GM19397 (cell line): ENCODE measurements around the gene GBA2.

Experiments used
- ATAC-seq: cut with Tn5 transposase; IDR thresholded peaks from one replicate; pipeline ENCODE4 v1.9.1; 2021; ENCODE audit warnings: mild to moderate bottlenecking, moderate library complexity; ENCODE audit not compliant: unreplicated experiment

Gene GBA2

DNA sequence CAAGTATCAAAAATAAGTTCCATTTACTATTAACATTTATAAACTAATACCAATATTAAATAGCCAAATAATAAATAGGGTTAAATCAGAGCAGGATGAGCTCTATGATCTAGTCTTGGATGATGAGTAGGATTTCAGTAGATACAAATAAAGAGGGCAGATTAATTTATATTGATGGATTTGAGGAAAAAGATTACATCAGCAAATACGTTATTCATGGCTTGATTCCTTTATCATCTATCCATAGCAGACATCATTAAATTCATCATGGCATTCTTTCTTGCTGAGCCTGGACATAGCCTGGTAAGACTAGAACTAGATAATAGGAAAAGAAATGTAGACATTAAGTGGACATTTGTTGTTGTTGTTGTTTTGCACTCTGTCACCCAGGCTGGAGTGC, 18.4 kb upstream of the GBA2 start:
- no peak for ATAC-seq

DNA sequence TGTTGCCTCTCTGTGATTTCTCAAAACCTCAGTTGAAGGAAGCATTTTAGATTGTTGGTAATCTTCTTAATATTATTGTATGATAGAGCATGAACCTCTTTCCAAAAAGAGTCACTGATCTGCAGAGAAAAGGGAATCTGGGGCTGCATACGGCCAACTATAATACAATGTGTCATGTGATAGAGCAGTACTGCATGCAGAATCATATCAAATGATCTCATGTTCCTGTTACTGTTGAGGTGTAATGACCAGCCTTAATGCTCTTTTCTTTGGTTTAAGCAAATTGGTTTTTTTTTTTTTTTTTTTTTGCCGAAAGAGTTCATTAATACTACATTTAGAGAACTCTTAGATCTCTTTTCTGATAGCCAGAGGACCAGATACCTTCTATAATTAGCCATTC, 18.0 kb upstream of the GBA2 start:
- no peak for ATAC-seq

DNA sequence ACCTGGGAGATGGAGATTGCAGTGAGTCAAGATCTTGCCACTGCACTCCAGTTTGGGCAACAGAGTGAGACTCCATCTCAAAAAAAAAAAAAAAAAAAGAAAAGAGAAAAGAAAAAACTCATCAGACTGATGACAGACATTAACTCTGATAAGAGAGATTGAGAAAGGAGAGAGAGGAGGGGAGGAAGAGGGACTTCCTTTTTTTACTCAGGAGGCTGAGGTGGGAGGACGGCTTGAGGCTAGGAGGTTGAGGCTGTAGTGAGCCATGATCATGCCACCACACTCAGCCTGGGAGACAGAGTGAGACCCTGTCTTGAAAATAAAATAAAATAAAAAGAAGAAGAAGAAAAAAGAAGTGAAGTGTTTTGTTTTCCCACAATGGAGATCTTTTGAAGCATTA, 14.8 kb upstream of the GBA2 start:
- ATAC-seq = no peak

DNA sequence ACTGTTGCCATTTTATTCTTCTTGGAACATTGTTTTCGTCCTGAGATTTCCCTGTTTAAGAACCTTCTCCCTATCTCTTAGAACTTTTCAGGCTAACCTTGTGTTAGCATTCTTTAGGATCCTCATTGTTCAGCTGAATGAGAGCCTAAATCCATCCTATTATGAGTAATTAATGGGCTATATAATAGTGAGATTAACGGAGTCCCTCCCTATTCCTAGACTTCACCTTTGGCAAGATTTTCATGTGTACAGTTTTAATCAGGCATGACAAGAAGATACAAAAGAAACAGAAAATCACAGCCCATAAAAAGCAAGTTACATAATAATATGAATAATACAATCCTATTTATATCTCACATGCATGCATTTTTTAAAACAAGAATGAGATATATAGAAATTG, 14.2 kb upstream of the GBA2 start:
- no peak for ATAC-seq

DNA sequence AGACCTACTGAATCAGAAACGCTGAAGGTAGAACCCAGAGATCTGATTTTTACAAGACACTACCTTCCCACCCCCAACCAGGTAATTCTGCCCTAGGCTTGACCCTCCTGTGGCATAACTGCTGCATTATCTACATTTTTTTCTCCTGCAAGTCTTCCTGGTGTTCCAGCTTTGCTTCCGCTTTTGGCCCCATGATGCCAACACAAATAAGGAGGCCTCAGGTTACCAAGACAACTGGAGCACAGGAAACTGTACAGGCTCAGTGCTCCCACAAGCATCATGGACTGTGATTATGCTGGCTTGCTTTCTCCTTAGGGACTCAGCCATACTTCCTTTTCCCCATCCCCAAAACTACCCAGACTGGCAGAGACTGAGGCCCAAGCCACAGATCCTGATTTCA, 11.6 kb upstream of the GBA2 start:
- ATAC-seq = no peak

DNA sequence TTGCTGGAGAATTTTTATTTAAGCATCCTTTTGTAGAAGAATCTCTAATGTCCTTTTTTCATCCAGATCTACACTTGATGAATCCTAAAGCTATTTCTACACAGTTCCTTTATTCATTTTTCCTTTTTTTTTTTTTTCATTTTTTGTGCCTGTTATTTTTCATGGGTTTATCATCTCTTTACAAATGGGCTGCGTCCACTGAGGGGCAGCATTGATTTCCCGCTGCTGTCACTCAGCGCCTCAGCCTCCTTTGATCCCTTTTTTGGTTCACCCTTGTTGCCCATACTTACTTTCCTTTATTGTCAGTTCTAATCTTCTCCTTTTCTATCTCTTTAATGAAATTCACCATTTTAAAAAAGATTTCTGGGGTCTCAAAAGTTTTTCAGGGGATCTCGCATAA, 10.8 kb upstream of the GBA2 start:
- ATAC-seq = no peak

DNA sequence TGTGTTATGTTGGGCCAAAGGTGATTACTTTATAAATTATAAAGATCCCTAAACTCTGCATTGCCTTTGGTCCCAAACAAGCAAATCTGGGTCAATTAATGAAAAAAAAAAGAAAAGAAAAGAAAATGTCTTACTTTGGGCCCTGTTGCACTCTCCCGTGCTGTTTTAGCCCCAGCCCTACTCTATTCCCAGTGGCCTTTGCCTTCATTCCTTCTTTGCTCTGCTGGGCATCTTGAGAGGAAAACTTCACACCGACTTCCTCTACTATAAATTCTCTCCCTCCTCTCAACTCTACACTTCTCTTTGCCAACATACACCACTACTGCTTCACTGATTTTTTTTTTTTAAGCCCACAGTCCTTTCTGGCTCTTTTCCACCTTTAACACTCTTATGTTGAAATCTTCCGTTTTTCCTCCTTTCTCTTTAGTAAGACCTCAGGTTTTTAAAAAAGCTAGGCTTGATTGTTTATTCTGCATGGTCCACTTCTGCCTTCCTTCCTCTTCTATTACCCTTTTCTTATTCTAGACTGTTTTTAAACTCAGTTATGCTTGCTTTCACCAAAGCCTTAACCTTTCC, 9.5 kb upstream of the GBA2 start:
- ATAC-seq = no peak

DNA sequence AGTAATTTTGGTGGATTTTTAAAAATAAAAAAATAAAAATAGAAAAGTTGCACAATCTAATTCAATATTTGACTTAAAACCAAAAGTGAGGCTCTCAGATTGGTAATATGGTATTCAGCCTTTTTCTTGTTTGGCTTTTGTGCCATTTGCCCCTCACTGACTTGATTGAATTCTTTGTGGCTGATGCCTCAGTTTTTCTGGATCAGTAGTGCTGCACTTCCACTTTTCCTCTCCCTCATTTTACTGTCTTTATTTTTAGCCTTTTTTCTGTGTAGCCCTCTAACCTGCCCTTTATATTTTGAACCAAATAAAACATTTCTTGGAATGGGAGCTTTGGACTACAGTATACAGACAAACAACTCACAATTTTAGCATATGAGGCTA, 8.9 kb upstream of the GBA2 start:
- ATAC-seq = no peak

DNA sequence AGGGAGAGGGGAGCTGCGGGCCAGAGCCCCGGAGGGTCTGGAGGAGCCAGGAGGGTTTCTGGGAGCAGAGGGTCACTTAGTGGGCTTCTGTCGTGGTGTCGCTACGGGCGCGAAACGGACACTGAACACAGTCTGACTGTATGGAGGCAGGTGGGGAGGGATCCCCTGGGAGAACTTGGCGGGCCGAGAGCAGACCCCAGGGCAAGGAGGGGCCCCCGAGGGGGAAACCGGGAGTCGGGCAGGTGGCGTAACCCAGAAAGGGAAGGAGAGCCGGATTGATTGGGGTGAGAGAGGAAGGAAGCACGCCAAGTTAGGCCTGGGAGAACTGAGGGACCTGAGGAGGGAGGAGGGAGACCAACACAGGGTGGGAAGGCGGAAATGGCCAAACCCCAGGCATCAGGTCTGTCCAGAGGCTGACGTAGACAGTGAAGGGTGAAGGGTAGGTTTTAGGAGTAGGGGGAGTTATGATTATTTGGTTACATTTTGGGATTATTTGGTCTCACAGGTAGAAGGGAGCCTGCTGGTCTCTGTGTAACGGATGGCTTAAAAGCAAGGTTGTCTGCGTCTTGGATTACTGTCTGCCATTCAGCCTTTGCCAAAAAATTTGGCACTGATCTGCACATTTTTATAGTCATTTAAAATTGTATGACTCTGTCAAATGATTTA, 8.3 kb upstream of the GBA2 start:
- ATAC-seq = peak; percentile 45

DNA sequence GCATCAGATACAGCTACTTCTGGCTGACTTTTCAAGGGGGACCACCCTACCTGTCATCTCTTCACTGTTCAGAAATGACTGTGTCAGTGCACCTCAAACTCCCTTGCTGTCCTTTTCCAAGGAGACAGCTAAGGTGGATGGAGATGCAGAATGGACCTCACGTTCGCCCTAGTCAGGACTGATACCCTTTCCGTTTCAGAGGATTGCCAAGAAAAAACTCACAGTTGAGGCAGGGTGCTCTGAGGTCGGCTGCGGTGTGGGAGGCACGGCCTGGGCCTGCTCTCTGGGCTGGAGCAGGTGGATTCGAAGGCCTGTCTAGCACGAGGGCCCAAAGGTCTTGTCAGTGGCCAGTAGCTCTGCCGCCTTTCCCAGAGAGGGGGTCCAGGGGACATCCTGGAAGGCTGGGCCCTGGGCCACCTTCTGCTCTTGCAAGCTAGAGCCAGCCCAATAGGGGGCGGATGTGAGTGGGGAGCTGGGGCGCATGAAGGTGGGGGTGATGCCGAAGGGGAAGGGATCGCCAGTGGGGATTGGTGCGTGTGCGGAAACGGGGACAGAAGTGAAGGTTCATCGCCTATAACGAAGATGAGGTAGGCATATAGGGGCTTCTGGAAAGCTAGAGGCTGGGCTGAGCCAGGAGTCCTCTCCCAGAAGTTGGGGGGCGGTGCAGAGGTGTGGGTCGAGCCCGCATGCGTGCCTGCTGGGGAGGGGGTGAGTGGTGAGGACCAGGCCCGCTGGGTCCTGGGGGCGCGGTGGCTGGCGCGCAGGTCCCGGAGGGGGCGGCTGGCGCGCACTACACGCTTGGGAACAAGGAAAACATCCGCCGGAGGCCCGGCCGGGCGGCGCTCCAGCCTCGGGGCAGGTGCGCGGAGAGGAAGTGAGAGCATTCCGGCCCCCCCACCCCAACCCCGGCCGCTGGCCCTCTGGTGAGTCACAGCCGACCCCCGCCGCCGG, 7.5 kb upstream of the GBA2 start:
- peak; percentile 63 for ATAC-seq

DNA sequence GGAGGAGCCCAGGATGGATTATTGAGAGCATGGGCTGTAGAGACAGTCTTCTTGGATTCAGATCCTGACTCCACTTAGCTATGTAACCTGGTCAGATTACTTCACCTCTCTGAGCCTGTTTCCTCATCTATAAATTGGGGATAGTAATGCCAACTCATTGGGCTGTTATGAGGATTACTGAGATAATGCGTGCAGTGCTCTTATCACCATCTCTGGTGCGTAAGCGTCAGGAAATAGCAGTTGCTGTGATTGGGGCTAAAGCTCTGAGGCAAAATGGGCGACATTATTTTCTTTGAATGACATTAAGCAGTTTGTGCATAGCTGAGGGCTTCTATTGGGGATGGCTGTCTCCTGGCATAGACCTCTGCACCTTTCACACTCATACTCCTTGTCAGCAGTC, 6.0 kb upstream of the GBA2 start:
- no peak for ATAC-seq

DNA sequence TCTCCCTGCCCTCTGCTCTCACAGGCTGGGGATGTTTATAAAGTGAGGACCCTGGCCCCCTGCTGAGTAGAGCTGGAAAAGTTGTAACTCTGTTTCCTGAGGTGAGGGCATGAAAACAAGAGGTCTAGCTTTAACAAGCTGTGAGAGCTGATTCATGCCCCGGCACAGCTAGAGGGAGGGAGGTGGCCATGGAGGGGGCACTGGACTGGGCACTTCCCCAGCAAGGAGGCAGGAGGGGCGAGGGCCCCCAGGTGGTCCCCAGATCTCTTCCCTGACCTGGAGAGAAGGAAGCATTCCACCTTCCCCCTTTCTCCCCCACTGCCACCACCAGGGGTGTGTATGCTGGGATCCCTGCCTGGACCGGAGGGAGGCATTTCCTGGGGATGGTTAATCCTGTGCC, 5.2 kb upstream of the GBA2 start, which contains the start of gene MSMP:
Gene MSMP, minus strand, starts transcription at position 13 of the 400 bp plus-strand sequence. CDS start 147 bp downstream, outside the sequence.
- ATAC-seq = no peak

DNA sequence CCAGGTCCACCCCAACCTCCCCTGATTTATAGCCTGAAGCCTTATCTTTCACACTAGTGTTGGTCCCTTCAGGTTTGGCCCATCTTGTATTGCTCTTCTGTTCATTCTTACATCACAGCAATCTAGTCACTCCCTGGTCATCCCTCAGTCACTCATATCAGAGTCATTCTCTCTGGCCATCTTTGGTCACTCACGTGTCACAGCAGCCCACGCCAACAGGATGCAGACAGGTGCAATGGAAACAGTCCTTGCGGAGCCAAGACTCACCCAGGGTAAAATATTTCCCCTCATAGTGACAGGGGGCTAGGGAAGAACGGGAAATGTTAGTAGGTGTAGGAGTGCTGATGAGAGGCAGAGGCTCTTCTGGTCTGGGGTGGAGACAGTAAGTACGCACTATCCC, 4.4 kb upstream of the GBA2 start:
- no peak for ATAC-seq

DNA sequence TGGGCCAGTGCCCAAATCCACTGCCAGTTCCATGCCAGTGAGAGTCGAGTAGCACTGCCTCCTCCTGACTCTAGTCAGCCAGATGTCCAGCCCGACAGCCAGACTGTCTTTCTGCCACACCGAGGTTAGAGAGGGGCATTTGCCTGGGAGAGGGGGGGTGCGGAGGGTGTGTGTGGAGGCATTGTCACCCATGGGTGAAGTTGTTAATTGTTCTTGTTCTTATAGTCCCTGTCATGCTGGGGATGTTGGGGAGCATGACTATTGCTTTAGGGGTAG, 1.2 kb upstream of the GBA2 start:
- no peak for ATAC-seq

DNA sequence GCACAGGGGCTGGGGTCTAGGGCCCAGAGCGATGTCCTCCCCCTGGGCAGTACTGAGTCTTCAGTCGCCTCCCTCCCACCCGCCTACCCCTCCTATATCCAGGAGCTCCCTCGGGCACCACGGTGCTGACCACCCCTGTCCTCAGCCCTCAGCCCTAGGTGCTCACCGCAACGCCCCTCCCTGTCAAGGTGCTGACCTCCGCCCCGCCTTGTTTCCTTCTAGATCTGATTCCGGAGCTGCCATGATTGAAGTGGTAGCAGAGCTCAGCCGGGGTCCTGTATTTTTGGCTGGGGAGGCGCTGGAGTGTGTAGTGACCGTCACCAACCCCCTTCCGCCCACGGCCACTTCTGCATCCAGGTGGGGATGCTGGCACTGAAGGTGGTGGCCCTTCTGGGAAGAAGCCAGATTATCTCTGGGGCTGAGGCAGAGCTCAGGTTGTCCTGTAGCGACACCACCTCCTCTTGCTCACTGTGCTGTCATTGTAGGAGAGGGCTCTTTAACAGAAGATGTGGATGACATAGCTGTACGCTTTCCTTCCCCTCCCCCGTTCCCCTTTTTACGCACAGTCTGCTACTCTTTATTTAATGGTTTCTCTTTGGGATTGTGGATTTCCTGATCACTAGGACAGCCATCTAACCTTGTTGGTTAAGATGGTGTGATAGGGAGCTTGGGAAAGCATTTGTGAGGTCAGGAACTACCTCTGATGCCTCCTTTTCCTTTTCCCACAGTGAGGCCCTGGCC, 657 bp upstream of the GBA2 start:
- ATAC-seq = peak; percentile 29

DNA sequence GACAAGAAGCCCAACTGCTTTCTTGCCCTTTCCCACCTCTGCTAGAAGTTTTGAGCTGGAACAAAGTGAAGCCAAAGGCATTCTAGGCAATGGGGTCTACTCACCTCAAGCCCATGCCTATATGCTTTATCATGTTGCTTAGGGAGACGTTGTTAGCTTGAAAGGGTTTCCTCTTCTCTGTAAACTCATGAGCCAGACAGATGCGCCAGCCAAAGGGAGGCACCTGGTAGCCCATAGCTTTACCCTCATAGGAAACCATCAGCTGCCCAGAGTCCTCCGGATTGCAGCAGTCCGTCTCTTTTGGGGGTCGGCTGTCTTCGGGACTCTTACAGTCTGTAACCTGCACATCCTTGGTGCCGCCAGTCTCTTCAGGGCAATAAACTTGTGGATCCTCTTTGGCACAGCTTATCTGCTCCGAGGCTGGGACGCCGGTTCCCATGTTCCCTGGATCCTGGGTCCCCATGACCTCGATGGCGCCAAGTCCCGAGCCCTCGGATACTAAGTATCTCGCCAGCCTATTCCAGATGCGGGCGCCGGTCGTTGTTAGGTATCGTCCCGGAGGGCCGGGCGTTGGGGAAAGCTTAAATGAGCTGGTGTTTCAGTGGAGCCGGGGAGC, 678 bp downstream of the GBA2 start:
- ATAC-seq = no peak

DNA sequence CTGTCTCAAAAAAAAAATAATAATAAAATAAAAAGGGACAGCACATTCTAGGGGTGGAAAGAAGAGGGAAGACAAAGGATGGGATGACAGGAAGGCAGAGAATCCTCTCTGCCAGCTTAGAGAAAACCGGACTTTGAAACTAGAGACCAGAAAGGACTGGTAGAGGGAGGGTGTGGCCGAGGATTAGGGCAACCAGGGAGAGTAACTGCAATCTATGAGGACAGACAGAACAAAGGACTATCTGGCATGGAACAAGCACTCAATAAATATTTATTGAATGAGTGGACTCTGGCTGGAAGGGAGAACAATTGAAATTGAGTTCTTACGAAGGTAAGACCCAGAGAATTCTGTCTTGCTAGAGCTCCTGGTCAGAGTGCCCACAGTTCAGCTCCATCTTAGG, 2.4 kb downstream of the GBA2 start:
- no peak for ATAC-seq

DNA sequence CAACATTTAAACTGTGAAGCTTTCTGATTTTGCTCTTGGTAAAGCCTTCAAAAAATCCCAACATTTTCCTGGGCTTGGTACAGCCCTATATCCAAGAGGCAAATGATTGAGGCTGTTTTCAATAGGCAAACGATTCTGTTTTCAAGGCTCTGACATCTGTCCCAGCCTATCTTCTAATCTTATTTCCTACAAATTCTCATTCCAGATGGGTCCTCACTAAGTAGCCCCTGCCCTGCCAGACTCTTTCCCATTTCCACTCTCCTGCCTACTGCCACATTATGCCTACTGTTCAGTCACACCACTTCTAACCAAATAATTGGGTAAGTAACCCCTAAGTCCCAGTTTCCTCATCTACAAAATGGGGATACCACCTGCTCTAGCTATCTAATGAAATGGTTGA, 3.5 kb downstream of the GBA2 start:
- ATAC-seq = no peak

DNA sequence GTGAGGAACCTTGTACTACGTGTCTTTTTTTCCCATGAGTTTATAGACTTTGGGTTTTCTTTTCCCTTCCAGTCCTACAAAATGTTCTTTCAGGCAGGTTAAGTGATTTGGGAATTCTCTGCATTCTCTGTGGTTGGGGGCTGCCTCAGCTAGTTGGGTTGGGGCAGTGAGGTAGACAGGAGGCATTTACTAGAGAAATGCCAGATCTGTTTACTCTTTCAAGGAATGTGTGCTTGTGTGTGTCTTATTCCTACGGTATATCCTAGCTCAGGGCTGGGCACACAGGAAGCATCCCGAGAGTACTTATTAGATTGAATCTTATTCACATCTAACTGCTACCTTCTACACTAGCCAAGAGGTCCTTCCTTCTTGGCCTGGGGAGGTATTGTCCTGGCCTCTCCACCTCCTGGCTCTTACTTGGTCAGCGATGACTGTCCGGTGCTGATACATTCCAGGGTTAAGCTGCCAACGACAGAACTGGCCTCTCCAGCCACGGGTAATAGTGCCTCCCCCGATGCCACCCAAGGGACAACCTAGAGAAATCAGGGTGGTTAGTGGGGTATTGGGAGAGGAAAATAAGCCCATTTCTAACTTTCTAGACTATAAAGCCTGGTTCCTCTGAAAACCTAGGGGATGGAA, 5.0 kb downstream of the GBA2 start:
- no peak for ATAC-seq

DNA sequence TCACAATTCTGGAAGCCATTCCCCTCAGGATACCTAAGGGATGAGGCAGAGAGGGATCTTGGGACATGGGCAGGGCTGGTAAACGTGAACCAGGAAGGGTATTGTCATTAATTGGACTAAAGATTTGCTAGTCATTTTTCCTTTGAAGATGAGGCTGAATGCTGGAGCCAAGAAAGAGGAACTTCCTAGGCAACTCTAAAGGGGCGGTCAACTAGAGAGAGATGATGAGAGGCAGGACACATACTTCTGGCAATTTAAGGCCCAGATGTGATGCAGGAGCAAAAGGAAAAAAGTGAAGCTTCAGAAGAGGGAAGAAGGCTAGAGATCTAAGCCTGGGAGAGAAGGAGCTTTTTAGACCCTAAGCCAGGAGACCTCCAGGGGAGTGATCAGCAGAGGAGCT, 5.6 kb downstream of the GBA2 start:
- ATAC-seq = no peak

DNA sequence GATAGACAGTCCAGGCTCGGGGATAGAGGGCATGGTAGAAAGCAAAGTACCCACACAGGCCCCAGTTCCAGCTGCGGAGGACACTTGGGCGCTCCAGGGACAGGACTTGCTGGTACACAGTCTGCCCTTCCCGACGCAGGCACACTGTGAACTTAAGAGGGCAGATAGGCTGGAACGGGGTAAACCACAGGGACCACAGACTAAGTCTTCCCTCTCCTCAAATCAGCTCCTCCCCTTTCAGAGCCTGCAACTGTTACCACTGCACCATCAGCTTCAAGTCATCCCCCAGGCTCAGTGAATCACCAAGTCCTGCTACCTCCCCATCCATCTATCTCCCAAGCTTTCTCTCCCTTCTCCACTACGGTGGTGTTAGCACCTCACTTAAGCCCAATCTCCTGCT, 7.3 kb downstream of the GBA2 start:
- no peak for ATAC-seq
